ENCODE data around the gene HSP90B1.

- TF ChIP-seq CTCF (IDR thresholded peaks at IDR 0.05), result no peak
- no peak for TF ChIP-seq POLR2A (IDR thresholded peaks at IDR 0.05)
- TF ChIP-seq EP300 (IDR thresholded peaks at IDR 0.05), result no peak
Observed at GRCh38 chr12:103903993-103904392, 26.2 kb upstream of the HSP90B1 start.

Data from tibial nerve (tissue), 4 donors.